ENCODE data around the gene POLE.

GRCh38 chr12:132582582-132583410, 104.3 kb downstream of the POLE start:
- no peak for TF ChIP-seq USF1 (IDR thresholded peaks at IDR 0.05)
- no peak for TF ChIP-seq CEBPB (IDR thresholded peaks at IDR 0.05)
- TF ChIP-seq TEAD4 (IDR thresholded peaks at IDR 0.05) = no peak
- TF ChIP-seq EP300 (IDR thresholded peaks at IDR 0.05; ENCODE audit: borderline replicate concordance) = no peak
- no peak for TF ChIP-seq TAF1 (IDR thresholded peaks at IDR 0.05; ENCODE audit: low read depth)
- no peak for TF ChIP-seq MAX (IDR thresholded peaks at IDR 0.05)
- TF ChIP-seq YY1 (IDR thresholded peaks at IDR 0.05; ENCODE audit: low read depth) = no peak

All from Ishikawa (cell line).